GM03348 (cell line): ENCODE measurements around the gene CBX7.
A peak's percentile ranks its signal among the peaks of the same experiment; 100 is the strongest.

Experiments
- DNase-seq: peaks from one replicate; pipeline ENCODE4 v3.0.0; 2012; ENCODE audit warnings: low spot score

Gene CBX7

GRCh38 chr22:39147335-39148025 lies 5.0 kb downstream of the CBX7 start:
- no peak for DNase-seq

GRCh38 chr22:39146256-39147101 lies 6.0 kb downstream of the CBX7 start:
- DNase-seq: no peak

DNA sequence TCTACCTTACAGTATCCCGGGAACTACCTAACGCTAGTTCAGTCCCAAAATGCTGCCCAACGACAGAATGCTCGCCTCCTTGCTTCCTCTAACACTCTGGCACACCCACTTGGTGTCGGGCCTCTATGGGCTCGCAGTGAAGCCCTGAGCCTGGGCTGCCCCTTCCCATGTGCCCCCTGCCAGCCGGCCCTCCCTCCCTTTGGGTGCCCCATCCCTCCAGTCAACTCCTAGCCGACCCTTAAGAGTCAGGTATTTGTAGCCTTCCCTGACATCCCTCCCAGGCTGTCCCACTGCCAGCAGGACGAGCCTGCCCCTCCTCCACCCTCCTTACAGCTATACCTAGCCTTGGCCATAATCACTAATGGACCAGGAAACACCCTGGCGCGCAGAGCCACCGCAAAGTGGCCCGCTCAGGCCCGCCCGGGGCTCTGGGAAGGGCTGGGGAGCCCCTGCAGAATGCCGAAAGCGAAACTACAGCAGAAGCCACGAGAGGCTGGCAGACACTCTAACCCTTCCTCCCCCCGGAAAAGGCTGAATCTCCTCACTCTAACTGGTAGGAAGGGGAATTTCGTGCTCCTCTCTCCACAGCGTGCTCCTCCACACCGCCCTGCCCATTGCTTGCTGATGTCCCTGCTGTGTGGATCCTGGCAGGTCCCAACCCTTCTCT lies 8.2 kb downstream of the CBX7 start:
- peak; percentile 78 for DNase-seq

GRCh38 chr22:39142088-39142680 lies 10.3 kb downstream of the CBX7 start:
- DNase-seq: no peak

GRCh38 chr22:39139933-39140332 lies 12.5 kb downstream of the CBX7 start:
- no peak for DNase-seq

DNA sequence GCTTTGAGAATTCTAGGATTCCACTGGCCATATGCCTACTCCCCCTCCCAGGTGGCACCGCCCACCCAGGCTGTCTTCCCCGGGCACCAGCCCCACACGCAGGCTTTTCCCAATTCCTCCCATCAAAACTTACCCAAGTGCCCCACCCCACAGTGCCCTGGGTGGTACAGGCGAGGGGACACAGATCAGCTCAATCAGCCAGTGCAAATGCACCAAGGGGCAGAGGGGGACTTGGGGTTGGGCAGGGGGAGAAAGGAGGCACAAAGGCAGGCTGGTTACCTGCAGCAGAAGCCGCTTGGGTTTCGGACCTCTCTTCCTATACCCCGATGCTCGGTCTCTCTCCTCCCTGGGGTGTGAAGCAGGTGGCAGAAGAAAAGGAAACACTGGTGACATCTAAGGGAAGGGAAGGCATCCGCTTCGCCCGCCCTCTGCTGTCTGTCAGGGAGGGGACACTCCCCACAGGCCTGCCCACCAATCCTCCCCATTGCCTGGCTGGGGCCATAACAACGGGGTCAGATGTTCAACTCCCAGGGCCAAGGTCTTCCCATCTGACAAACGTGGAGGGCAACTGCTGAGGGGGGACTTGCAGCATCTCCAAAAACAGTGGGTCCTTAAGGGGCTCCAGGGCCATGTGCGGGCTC lies 14.0 kb downstream of the CBX7 start:
- no peak for DNase-seq

DNA sequence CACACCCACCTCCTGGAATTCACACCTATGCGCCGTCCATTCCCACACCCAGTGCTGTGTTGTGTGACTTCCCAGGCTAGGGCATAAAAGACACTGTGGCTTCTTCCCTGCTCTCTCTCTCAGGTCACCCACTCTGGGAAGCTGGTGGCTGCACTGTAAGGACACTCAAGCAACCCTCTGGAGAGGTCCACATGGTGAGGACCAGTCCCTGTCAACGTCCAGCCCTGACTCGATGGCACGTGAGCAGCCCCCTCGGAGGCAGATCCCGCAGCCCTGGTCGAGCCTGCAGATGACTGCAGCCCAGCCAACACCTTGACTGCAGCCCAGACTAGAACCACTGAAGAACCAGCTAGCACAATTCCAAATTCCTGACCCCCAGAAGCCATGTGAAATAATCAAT lies 16.2 kb downstream of the CBX7 start:
- no peak for DNase-seq

GRCh38 chr22:39135092-39135896 lies 17.2 kb downstream of the CBX7 start:
- peak; percentile 62 for DNase-seq

DNA sequence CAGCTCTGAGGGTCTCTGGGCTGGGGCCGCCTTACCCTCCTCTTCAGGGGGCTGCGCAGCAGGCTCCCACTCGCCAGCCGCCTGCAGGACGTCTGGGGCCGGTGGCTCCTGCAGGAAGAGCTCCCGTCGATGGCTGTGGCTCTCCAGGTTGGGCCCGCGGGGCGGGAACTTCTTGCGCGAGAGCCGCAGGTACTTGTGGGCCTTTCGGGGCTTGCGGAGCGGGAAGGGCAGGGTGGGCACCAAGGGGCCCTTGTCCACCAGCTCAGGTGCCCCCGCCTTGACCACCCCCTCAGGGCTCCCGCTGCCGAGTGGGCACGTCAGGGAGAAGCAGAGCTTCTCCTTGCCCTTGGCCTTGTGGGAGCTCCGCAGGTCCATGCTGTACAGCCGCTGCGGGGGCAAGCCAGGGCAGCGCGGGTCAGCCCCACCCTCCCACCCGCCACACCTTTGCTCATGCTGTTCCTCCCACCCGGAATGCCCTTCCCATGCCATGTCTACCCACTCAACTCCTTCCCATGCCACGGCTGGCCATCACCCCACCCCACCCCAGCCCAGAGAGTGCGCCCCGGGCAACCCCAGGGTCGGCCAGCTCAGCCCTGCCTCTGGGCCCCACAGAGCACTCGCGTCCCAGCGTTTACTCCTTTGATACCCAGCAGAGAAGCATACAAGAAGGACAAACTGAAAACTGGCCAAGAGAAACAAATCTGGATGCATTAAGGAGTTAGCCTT lies 18.0 kb downstream of the CBX7 start:
- DNase-seq: no peak

- no peak for DNase-seq
Measured at GRCh38 chr22:39133871-39134270, 18.6 kb downstream of the CBX7 start.

DNA sequence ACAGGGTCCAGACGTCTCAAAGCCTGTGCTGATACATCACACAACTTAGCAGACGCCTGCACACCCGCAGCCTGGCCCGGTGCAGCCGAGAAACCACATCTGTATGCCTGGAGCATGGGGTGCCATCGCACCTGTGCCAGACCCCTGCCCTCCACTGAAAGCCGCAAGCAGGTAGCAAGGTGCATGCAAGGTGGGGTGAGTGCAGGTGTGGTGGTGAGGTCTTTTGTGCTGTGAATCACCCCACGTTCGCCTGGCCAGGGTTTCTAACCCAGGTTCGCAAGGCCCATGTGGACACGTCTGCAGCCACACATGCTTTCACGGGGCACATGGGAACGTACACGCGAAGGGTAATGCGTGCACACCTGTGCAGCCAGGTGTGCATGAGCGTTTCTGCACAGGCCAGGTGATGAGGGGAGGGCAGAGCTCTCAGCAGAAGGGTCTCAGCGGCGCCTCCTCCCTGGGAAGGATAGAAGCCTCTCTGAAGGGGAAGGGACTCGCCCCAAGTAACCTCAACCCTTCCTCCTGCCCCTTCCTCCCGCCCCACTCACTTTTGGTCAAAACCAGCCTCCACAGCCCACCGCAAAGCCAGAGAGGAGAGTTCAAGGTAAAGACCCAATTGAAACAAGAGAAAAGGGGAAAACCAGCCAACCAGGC lies 19.5 kb downstream of the CBX7 start:
- no peak for DNase-seq

- DNase-seq: no peak
Measured at GRCh38 chr22:39132281-39132680, 20.2 kb downstream of the CBX7 start.

- no peak for DNase-seq
Measured at GRCh38 chr22:39130892-39131855, 21.3 kb downstream of the CBX7 start.

GRCh38 chr22:39130152-39130704 lies 22.3 kb downstream of the CBX7 start:
- no peak for DNase-seq

DNA sequence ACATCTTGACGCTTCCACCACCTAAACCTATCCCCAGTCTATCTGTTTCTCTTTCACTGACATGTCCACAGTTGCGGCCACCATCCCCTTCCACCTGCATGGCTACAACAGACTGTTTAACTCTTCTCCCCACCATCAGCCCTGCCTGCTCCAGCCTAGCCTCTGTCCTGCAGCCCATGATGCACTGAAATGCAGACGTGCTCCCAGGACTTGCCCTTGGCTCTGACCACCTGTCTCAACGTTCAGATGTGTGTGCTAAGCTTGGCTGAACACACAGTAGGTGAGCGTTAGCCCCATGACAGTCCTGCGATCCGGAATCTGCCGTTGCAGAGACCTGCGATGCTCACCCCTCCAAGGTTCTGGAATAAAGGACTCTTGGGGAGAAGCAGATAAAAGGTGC lies 22.7 kb downstream of the CBX7 start:
- DNase-seq: no peak

- DNase-seq: no peak
Measured at GRCh38 chr22:39129081-39129480, 23.4 kb downstream of the CBX7 start.

GRCh38 chr22:39128508-39128907 lies 24.0 kb downstream of the CBX7 start:
- peak; percentile 1 for DNase-seq

DNA sequence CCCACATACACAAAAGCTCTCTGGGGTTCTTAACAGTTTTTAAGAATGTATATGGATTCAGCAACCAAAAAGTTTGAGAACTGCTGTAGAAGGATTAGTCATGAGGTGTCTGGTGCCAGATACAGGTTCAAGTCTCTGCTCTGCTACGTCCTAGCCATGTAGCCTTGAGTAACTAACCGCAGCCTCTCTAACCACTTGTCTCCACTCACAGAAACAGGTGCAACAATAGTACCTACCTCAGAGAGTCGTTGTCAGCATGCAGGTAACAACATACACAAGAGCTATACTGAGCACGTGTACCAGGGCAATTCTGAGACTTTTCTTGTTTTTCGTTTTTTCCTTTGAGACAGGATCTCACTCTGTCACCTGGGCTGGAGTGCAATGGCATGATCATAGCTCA lies 26.9 kb downstream of the CBX7 start:
- peak; percentile 1 for DNase-seq
